ENCODE measurements around the gene CCDC148.

The CCDC148 gene

DNA sequence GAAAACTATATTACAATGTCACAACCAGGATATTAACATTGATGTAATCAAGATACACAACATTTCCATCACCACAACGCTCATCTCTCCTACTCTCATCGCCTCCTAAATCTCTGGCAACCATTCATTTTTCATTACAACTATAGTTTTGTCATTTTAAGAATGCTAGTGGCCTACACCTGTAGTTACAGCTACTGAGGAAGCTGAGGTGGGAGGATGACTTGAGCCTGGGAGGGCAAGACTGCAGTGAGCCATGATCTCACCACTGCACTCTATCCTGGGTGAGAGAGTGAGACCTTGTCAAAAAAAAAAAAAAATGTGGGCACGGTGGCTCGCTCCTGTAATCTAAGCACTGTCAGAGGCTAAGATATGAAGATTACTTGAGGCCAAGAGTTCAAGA, 10.7 kb upstream of the CCDC148 start:
- DNase-seq (ENCODE audit: low spot score), result no peak
- Histone ChIP-seq H3K4me3 (ENCODE audit: severe bottlenecking) (no peak overlapping the region), H3K27me3 (ENCODE audit: insufficient read depth, poor library complexity, severe bottlenecking) (no peaks in the 10 kb centered on the region), H3K27ac (ENCODE audit: poor library complexity, severe bottlenecking) (no peak overlapping the region), H3K36me3 (ENCODE audit: low read depth) (peaks cover 21% of the 10 kb centered on the region), H3K4me1 (ENCODE audit: insufficient read depth, poor library complexity, severe bottlenecking) (no peaks in the 10 kb centered on the region), H3K9me3 (ENCODE audit: severe bottlenecking) (no peaks in the 10 kb centered on the region)
- ATAC-seq (ENCODE audit: low read depth), result no peak
- TF ChIP-seq, protein P1, sequence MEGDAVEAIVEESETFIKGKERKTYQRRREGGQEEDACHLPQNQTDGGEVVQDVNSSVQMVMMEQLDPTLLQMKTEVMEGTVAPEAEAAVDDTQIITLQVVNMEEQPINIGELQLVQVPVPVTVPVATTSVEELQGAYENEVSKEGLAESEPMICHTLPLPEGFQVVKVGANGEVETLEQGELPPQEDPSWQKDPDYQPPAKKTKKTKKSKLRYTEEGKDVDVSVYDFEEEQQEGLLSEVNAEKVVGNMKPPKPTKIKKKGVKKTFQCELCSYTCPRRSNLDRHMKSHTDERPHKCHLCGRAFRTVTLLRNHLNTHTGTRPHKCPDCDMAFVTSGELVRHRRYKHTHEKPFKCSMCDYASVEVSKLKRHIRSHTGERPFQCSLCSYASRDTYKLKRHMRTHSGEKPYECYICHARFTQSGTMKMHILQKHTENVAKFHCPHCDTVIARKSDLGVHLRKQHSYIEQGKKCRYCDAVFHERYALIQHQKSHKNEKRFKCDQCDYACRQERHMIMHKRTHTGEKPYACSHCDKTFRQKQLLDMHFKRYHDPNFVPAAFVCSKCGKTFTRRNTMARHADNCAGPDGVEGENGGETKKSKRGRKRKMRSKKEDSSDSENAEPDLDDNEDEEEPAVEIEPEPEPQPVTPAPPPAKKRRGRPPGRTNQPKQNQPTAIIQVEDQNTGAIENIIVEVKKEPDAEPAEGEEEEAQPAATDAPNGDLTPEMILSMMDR (IDR thresholded peaks at IDR 0.05; ENCODE audit: poor library complexity, severe bottlenecking), result no peak

DNA sequence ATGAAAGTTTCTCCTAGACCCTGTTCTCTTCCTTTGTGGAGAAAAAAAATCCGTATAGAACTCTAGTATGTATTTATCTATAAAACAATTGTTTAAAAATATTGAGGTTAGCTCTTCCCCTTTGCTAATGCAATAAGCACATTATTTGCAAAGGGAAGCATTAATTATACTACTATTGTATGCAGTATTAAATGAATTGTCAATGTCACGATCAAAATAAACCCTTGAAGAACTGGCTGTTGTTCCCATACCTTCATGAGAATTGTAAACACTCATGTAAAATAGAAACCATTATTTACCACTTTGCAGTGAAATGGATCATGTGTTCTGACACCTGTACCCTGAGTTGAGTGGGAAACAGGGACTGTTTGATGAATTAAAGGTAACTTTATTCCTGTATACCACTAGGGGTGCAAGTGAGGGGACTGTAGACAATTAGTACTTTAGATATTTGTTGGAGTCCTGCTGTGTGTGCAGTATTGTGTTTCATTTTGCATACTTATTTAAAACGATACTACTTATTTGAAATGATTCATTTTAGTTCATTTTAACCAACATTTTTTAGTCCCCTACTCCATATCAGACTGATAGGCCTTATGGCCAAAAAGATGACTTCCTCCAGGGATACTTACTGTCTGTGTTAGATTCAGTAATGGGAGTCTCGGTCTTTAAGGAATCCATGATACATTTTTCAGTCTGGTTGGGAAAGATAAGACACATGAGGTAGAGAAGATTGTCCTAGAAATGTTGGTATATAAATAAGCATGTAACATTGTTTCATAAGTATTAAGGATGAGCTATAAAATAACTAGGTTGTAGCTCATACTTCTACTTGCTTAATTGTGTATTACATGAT, 8.1 kb upstream of the CCDC148 start:
- no peaks in the 10 kb centered on the region for H3K27me3 ChIP-seq (ENCODE audit: insufficient read depth, poor library complexity, severe bottlenecking)
- H3K36me3 ChIP-seq (ENCODE audit: low read depth), result peaks cover 20% of the 10 kb centered on the region
- no peaks in the 10 kb centered on the region for H3K9me3 ChIP-seq (ENCODE audit: severe bottlenecking)
- 0 out of 3 replicates have a peak, but pooled peaks have one; percentile 48 for ATAC-seq (ENCODE audit: low read depth)
- no peak for DNase-seq (ENCODE audit: low spot score)
- H3K4me3 ChIP-seq (ENCODE audit: severe bottlenecking), result no peak overlapping the region
- TF ChIP-seq, protein P1 (IDR thresholded peaks at IDR 0.05; ENCODE audit: poor library complexity, severe bottlenecking), result peak; percentile 64
- peaks cover 17% of the 10 kb centered on the region for H3K4me1 ChIP-seq (ENCODE audit: insufficient read depth, poor library complexity, severe bottlenecking)
- no peak overlapping the region for H3K27ac ChIP-seq (ENCODE audit: poor library complexity, severe bottlenecking)

DNA sequence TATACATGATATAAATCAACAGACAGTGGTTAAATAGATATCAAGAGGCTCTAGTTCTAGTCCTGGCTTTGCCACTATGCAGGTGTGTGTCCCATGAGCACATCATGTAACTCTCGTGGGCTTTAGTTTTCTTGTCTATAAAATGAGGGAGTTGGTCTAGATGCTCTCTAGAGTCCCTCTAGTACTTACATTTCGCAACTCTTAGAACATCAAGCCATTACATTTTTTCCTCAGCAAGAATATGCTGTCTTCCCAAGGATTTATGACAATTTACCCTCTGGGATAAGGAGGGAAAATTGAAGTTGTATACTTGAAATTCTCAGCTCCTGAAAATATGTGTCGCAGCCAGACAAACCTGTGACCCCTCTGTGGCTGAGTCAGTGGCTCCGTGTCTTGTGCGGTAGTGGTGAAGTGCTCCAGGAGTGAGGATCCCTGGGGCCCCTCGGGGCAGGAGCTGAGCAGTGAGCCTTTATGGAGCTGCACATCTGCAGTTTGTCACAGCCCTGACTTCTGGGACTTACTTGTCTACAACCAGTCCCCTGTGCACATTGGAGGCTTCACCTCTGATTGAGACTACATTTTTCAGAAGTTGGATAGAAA, 7.0 kb upstream of the CCDC148 start:
- Histone ChIP-seq H3K27ac (ENCODE audit: poor library complexity, severe bottlenecking) (no peak overlapping the region), H3K4me3 (ENCODE audit: severe bottlenecking) (no peak overlapping the region), H3K9me3 (ENCODE audit: severe bottlenecking) (no peaks in the 10 kb centered on the region), H3K4me1 (ENCODE audit: insufficient read depth, poor library complexity, severe bottlenecking) (peaks cover 18% of the 10 kb centered on the region), H3K36me3 (ENCODE audit: low read depth) (peaks cover 20% of the 10 kb centered on the region), H3K27me3 (ENCODE audit: insufficient read depth, poor library complexity, severe bottlenecking) (no peaks in the 10 kb centered on the region)
- DNase-seq (ENCODE audit: low spot score) (no peak), ATAC-seq (ENCODE audit: low read depth) (no peak)
- TF ChIP-seq, protein P1 (IDR thresholded peaks at IDR 0.05; ENCODE audit: poor library complexity, severe bottlenecking), result no peak

DNA sequence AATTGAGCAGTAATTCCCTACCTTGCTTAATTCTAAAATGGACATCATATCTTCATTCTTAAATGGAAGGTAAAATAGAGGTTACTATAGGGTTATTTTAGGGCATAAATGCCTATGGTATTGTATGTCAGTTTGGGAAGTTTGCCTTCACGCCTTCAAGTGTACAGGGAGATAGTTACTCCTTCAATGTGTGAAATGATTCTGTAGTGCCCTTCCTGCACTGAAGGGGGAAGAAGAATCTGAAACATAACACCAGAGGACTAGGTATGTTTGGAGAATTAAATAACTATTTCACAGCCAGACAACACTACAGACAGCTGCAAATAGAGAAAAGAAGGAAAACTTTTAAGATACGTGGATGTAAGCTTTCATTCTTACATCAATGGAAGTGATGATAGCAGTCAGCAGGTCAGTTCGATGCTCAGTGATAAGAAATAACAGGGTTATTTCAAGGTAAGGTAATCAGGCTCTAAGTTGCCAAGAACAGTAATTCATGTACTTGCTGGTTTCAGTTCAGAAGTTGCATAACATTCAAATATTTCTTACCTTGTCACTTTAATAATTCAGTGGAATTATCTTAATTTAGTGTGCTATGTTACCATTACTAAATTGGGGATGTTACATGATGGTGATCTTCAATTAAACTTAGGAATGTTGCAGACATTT, 4.2 kb upstream of the CCDC148 start:
- Histone ChIP-seq H3K36me3 (ENCODE audit: low read depth) (peaks cover 16% of the 10 kb centered on the region), H3K27me3 (ENCODE audit: insufficient read depth, poor library complexity, severe bottlenecking) (no peaks in the 10 kb centered on the region), H3K4me1 (ENCODE audit: insufficient read depth, poor library complexity, severe bottlenecking) (peaks cover 18% of the 10 kb centered on the region), H3K9me3 (ENCODE audit: severe bottlenecking) (no peaks in the 10 kb centered on the region), H3K27ac (ENCODE audit: poor library complexity, severe bottlenecking) (no peak overlapping the region), H3K4me3 (ENCODE audit: severe bottlenecking) (no peak overlapping the region)
- DNase-seq (ENCODE audit: low spot score) (no peak), ATAC-seq (ENCODE audit: low read depth) (no peak)
- TF ChIP-seq, protein P1 (IDR thresholded peaks at IDR 0.05; ENCODE audit: poor library complexity, severe bottlenecking), result peak; percentile 40
